IMR-90 (cell line): ENCODE measurements around the gene DNAJC17. TPM values are rescaled to one million over a fixed set of nuclear protein-coding genes. Genes with fewer than 3 reads are reported as not detected.
A peak's percentile ranks its signal among the peaks of the same experiment; 100 is the strongest.

ENCODE experiments used
- ATAC-seq: fragments of 200-7000 bp; cut with Tn5 transposase; 2 replicates; pipeline ENCODE4 v1.9.1; 2020; ENCODE audit warnings: low read depth, mild to moderate bottlenecking, moderate library complexity
- BruUV-seq: library from RNA; stranded (reverse); fragments of 400-500 nt; replicated peaks from 2 replicates; lab custom pipeline; 2021; lab: Mats Ljungman, UMichigan
- CTCF ChIA-PET: fragments of 300-600 bp; formaldehyde crosslinking; extraction: SDS; loops from one replicate; lab custom pipeline; 2021; ENCODE audit warnings: antibody characterized with exemption; lab: Yijun Ruan, JAX
- POLR2A ChIA-PET: fragments of 300-600 bp; sonication (Branson Sonifier 250); formaldehyde crosslinking; loops from one replicate; lab custom pipeline; 2022; ENCODE audit warnings: antibody characterized with exemption; ENCODE audit not compliant: unreplicated experiment; lab: Charles Lee
- DNase-seq: peaks from one replicate; pipeline ENCODE4 v3.0.0; 2013
- H2AFZ ChIP-seq: replicated peaks from 2 replicates; pipeline ENCODE3; 2013; ENCODE audit warnings: low read length, mild to moderate bottlenecking; ENCODE audit not compliant: poor library complexity
- H2AK5ac ChIP-seq: 2 replicates; pipeline ENCODE4 v1.6.1; 2013; ENCODE audit warnings: low read depth, low read length, inconsistent platforms
- H2AK9ac ChIP-seq: replicated peaks from 2 replicates; pipeline ENCODE3; 2013; ENCODE audit warnings: mild to moderate bottlenecking, low read depth, low read length, moderate library complexity; ENCODE audit not compliant: poor library complexity
- H2BK120ac ChIP-seq: 2 replicates; pipeline ENCODE4 v1.6.1; 2013; ENCODE audit warnings: low read depth, low read length, inconsistent platforms
- H2BK15ac ChIP-seq: 3 replicates; pipeline ENCODE4 v1.6.1; 2013; ENCODE audit warnings: low read depth, low read length, inconsistent platforms
- H2BK20ac ChIP-seq: 2 replicates; pipeline ENCODE4 v1.6.1; 2013; ENCODE audit warnings: low read depth, mild to moderate bottlenecking, inconsistent platforms, low read length, moderate library complexity
- H2BK5ac ChIP-seq: 2 replicates; pipeline ENCODE4 v1.6.1; 2013; ENCODE audit warnings: mild to moderate bottlenecking, low read depth, low read length, inconsistent platforms; ENCODE audit not compliant: poor library complexity, severe bottlenecking
- H3K14ac ChIP-seq: replicated peaks from 2 replicates; pipeline ENCODE4 v1.6.1; 2013; ENCODE audit warnings: low read depth, low read length, inconsistent platforms
- H3K18ac ChIP-seq: 2 replicates; pipeline ENCODE4 v1.6.1; 2013; ENCODE audit warnings: low read depth, low read length, control low read depth
- H3K23ac ChIP-seq: 2 replicates; pipeline ENCODE4 v1.6.1; 2013; ENCODE audit warnings: low read depth, low read length, inconsistent platforms
- H3K27ac ChIP-seq: 2 replicates; pipeline ENCODE4 v1.5.1; 2013; ENCODE audit warnings: mild to moderate bottlenecking, control low read depth, low read length; ENCODE audit not compliant: insufficient read depth
- H3K27me3 ChIP-seq: 2 replicates; pipeline ENCODE4 v1.6.1; 2013; ENCODE audit warnings: low read length; ENCODE audit not compliant: control insufficient read depth, insufficient read depth
- H3K36me3 ChIP-seq: 2 replicates; pipeline ENCODE4 v1.6.1; 2013; ENCODE audit warnings: low read length, mixed read lengths; ENCODE audit not compliant: control insufficient read depth, insufficient read depth
- H3K4ac ChIP-seq: 2 replicates; pipeline ENCODE4 v1.6.1; 2013; ENCODE audit warnings: low read depth, low read length, inconsistent platforms
- H3K4me1 ChIP-seq: 2 replicates; pipeline ENCODE4 v1.6.1; 2013; ENCODE audit warnings: low read length, mixed read lengths; ENCODE audit not compliant: control insufficient read depth, insufficient read depth
- H3K4me2 ChIP-seq: 2 replicates; pipeline ENCODE4 v1.6.1; 2013; ENCODE audit warnings: low read depth, mild to moderate bottlenecking, control low read depth, low read length, moderate library complexity
- H3K4me3 ChIP-seq: 2 replicates; pipeline ENCODE4 v1.5.1; 2013; ENCODE audit warnings: low read depth, mild to moderate bottlenecking, control low read depth, low read length, moderate library complexity; ENCODE audit not compliant: insufficient read depth
- H3K56ac ChIP-seq: 2 replicates; pipeline ENCODE4 v1.6.1; 2013; ENCODE audit warnings: low read length, inconsistent platforms; ENCODE audit not compliant: insufficient read depth; ENCODE audit errors: extremely low read depth
- H3K79me1 ChIP-seq, 2 experiments: 2 replicates each; pipeline ENCODE4 v1.6.1; 2013; ENCODE audit warnings: low read length in 2 of 2, inconsistent platforms in 1 of 2, low read depth in 1 of 2
- H3K9ac ChIP-seq: 2 replicates; pipeline ENCODE4 v1.6.1; 2013; ENCODE audit warnings: low read depth, low read length, control low read depth
- H3K9me1 ChIP-seq: 2 replicates; pipeline ENCODE4 v1.6.1; 2013; ENCODE audit warnings: low read length, inconsistent platforms; ENCODE audit not compliant: insufficient read depth
- H3K9me3 ChIP-seq: 2 replicates; pipeline ENCODE4 v1.6.1; 2013; ENCODE audit warnings: low read length; ENCODE audit not compliant: control insufficient read depth, insufficient read depth
- H4K20me1 ChIP-seq: 2 replicates; pipeline ENCODE4 v1.6.1; 2013; ENCODE audit warnings: low read length, inconsistent platforms; ENCODE audit not compliant: insufficient read depth
- H4K5ac ChIP-seq: 2 replicates; pipeline ENCODE4 v1.6.1; 2013; ENCODE audit warnings: mild to moderate bottlenecking, low read depth, low read length, control low read depth
- H4K8ac ChIP-seq, 2 experiments: 2 replicates each; pipeline ENCODE4 v1.6.1; 2013; ENCODE audit warnings: low read depth in 2 of 2, low read length in 2 of 2, control low read depth in 1 of 2, inconsistent platforms in 1 of 2
- H4K91ac ChIP-seq: 2 replicates; pipeline ENCODE4 v1.6.1; 2013; ENCODE audit warnings: low read depth, low read length, inconsistent platforms; ENCODE audit not compliant: insufficient read depth
- CTCF ChIP-seq: conservative IDR thresholded peaks from 2 replicates; pipeline ENCODE4 v1.5.1; 2012; ENCODE audit warnings: mild to moderate bottlenecking, low read depth, low read length, improper control_type of control experiment
- MAFK ChIP-seq: IDR thresholded peaks from 2 replicates; pipeline ENCODE4 v1.6.1; 2012; ENCODE audit warnings: low read depth, low read length, improper control_type of control experiment
- WGBS, 2 experiments: methylation state at CpG; one replicate each; pipeline versions ENCODE4 v1.1.5 to v1.1.7; 2013; ENCODE audit warnings: missing lambda C conversion rate in 2 of 2; ENCODE audit not compliant: insufficient read length in 1 of 2; ENCODE audit errors: extremely low coverage in 2 of 2; 5-methylcytosine and 5-hydroxymethylcytosine counted together
- dilution Hi-C: fragments of 300-500 bp; cut with HindIII; formaldehyde crosslinking; loops from one replicate; pipeline ENCODE4 v1.14.3; 2018; ENCODE audit warnings: low sequenced_read_pairs; ENCODE audit not compliant: unreplicated experiment
- in situ Hi-C: fragments of 300-500 bp; cut with MboI; formaldehyde crosslinking; loops from 3 replicates; pipeline ENCODE4 v1.14.3; 2019; ENCODE audit warnings: low sequenced_read_pairs, inconsistent platforms, mixed read lengths
- intact Hi-C: fragments of 100-400 bp; cut with micrococcal nuclease; formaldehyde crosslinking; loops from 2 replicates; pipeline ENCODE4 v1.10.0; 2022
- polyA plus RNA-seq, 3 experiments: library from polyadenylated mRNA; depleted of rRNA; stranded (reverse); fragments of >200 nt; gene quantifications; 2 replicates each; pipeline ENCODE4 v1.2.3, GENCODE V29; 2012; ENCODE audit warnings: low replicate concordance in 1 of 3
- total RNA-seq: library from RNA; depleted of rRNA; stranded (reverse); fragments of >200 nt; gene quantifications from 2 replicates; pipeline ENCODE4 v1.2.3, GENCODE V29; 2012

Gene DNAJC17
- total and polyA plus RNA-seq, 2 of the 4 experiments (the other 2 are of a cell fraction) = 58.6 to 107 TPM

GRCh38 chr15:40829115-40829514 lies 21.8 kb upstream of the DNAJC17 start:
- intact Hi-C loops (no loop called here), in situ Hi-C loops (no loop called here), dilution Hi-C loops (no loop called here)
- Histone ChIP-seq H3K23ac (no peak overlapping the region), H2BK5ac (no peak overlapping the region), H3K14ac (no peak overlapping the region), H3K56ac (no peak overlapping the region), H3K79me1 (no peaks in the 10 kb centered on the region), H3K36me3 (no peaks in the 10 kb centered on the region), H2AK5ac (no peak overlapping the region), H2BK15ac (no peak overlapping the region), H3K9me1 (peaks cover 5% of the 10 kb centered on the region), H3K27ac (no peak overlapping the region), H3K9ac (no peak overlapping the region), H3K4ac (no peak overlapping the region), H2BK20ac (no peak overlapping the region), H3K4me1 (peaks cover 11% of the 10 kb centered on the region), H2AK9ac (no peak overlapping the region), H4K8ac (no peak overlapping the region), H2AFZ (no peak overlapping the region), H2BK120ac (no peak overlapping the region), H3K4me2 (no peak overlapping the region), H4K5ac (no peak overlapping the region), H4K91ac (no peak overlapping the region), H3K27me3 (peaks cover 6% of the 10 kb centered on the region; the same call in 1 of the 2 replicates), H3K9me3 (no peaks in the 10 kb centered on the region), H3K4me3 (no peak overlapping the region), H4K20me1 (no peaks in the 10 kb centered on the region; the same call in 1 of the 2 replicates), H3K18ac (no peak overlapping the region)
- ChIA-PET CTCF (no interaction called here), POLR2A (no interaction called here)
- no TSS peak for BruUV-seq
- DNase-seq (no peak), ATAC-seq (no peak)
- WGBS, 2 experiments = 64% methylated on average over 3 of the region's 7 CpGs; no CpG with 5 or more reads in 1 of the 2 experiments
- TF ChIP-seq CTCF = no peak
- TF ChIP-seq MAFK = peak; percentile 55; the same call in 1 of the 2 replicates
